Endothelial cell of umbilical vein (primary cell): Measurements from ENCODE around the gene LRP1B. TPM values are rescaled to one million over a fixed set of nuclear protein-coding genes. Genes with fewer than 3 reads are reported as not detected.

ENCODE experiments used
- BruUV-seq: library from RNA; stranded (reverse); fragments of 400-500 nt; replicated peaks from 2 replicates; lab custom pipeline; 2021; lab: Mats Ljungman, UMichigan
- CTCF ChIA-PET: fragments of 300-600, 350-600 bp; sonication (Branson Sonifier 250); formaldehyde crosslinking; loops from one replicate; lab custom pipeline; 2021; ENCODE audit warnings: antibody characterized with exemption, inconsistent platforms; lab: Charles Lee
- POLR2A ChIA-PET: fragments of 300-600, 350-600 bp; sonication (Branson Sonifier 250); formaldehyde crosslinking; loops from one replicate; lab custom pipeline; 2021; ENCODE audit warnings: antibody characterized with exemption, inconsistent platforms; lab: Charles Lee
- DNase-seq: peaks from one replicate; pipeline ENCODE4 v3.0.0-alpha.2; 2011; ENCODE audit warnings: low read depth, low spot score
- FAIRE-seq: peaks from 2 replicates; lab custom pipeline; 2011; peaks lifted over from hg19 to GRCh38; lab: Jason Lieb, UNC
- H2AFZ ChIP-seq: 2 replicates; pipeline ENCODE4 v1.6.0; 2012; ENCODE audit warnings: low read depth, low read length, control low read depth, inconsistent platforms
- H3K27ac ChIP-seq: 2 replicates; pipeline ENCODE4 v1.5.1; 2011; ENCODE audit warnings: low read depth, mild to moderate bottlenecking, control low read depth, low read length, moderate library complexity; ENCODE audit not compliant: insufficient read depth
- H3K27me3 ChIP-seq, 2 experiments: 2 replicates each; pipeline versions ENCODE4 v1.6.0 to v1.6.1; 2011; ENCODE audit warnings: low read length in 2 of 2, mixed read lengths in 1 of 2; ENCODE audit not compliant: control insufficient read depth in 2 of 2, insufficient read depth in 2 of 2
- H3K36me3 ChIP-seq, 2 experiments: 2 replicates in 1 of 2; 3 replicates in 1 of 2; pipeline ENCODE4 v1.5.1; 2011; ENCODE audit warnings: low read length in 2 of 2, mild to moderate bottlenecking in 1 of 2, moderate library complexity in 1 of 2; ENCODE audit not compliant: control insufficient read depth in 2 of 2, insufficient read depth in 2 of 2; ENCODE audit errors: extremely low read depth in 1 of 2
- H3K4me1 ChIP-seq: 3 replicates; pipeline ENCODE4 v1.5.1; 2011; ENCODE audit warnings: mild to moderate bottlenecking, low read length; ENCODE audit not compliant: control insufficient read depth, insufficient read depth; ENCODE audit errors: extremely low read depth
- H3K4me2 ChIP-seq: 2 replicates; pipeline ENCODE4 v1.6.1; 2011; ENCODE audit warnings: low read length, control low read depth, mixed read lengths; ENCODE audit not compliant: insufficient read depth
- H3K4me3 ChIP-seq, 3 experiments: fragments of 200-600 bp in 1 of 3; sonication (generic), shearing (Covaris generic) in 1 of 3; replicated peaks in 1 of 3; 2 replicates each; pipeline ENCODE4 v1.5.1; 2011 to 2016; ENCODE audit warnings: control low read depth in 3 of 3, low read length in 3 of 3, mild to moderate bottlenecking in 2 of 3, inconsistent platforms in 1 of 3, low read depth in 1 of 3, moderate library complexity in 1 of 3; ENCODE audit not compliant: insufficient read depth in 1 of 3
- H3K79me2 ChIP-seq: 2 replicates; pipeline ENCODE4 v1.6.0; 2012; ENCODE audit warnings: low read length, inconsistent platforms; ENCODE audit not compliant: control insufficient read depth, insufficient read depth
- H3K9ac ChIP-seq: replicated peaks from 2 replicates; pipeline ENCODE3; 2011; ENCODE audit warnings: low read length, control low read depth; ENCODE audit not compliant: insufficient read depth; ENCODE audit errors: extremely low read depth
- H3K9me1 ChIP-seq: replicated peaks from 3 replicates; pipeline ENCODE4 v1.6.0; 2011; ENCODE audit warnings: mild to moderate bottlenecking, low read length; ENCODE audit not compliant: control insufficient read depth, insufficient read depth; ENCODE audit errors: extremely low read depth
- H3K9me3 ChIP-seq: replicated peaks from 2 replicates; pipeline ENCODE4 v1.5.1; 2012; ENCODE audit warnings: low read length, inconsistent platforms; ENCODE audit not compliant: control insufficient read depth, insufficient read depth
- H4K20me1 ChIP-seq: replicated peaks from 2 replicates; pipeline ENCODE3; 2011; ENCODE audit warnings: mild to moderate bottlenecking, low read length; ENCODE audit not compliant: control insufficient read depth, insufficient read depth; ENCODE audit errors: extremely low read depth
- EZH2 ChIP-seq: IDR thresholded peaks from 2 replicates; pipeline ENCODE4 v1.6.1; 2012; ENCODE audit warnings: borderline replicate concordance, low read depth, mild to moderate bottlenecking, moderate library complexity, low read length, inconsistent platforms; ENCODE audit not compliant: severe bottlenecking
- FOS ChIP-seq: IDR thresholded peaks from 2 replicates; pipeline ENCODE4 v1.6.1; 2011; ENCODE audit warnings: mild to moderate bottlenecking, low read length, moderate library complexity, borderline replicate concordance; ENCODE audit not compliant: insufficient read depth
- GATA2 ChIP-seq: IDR thresholded peaks from 2 replicates; pipeline ENCODE4 v1.7.0; 2011; ENCODE audit warnings: low read depth, mild to moderate bottlenecking, moderate library complexity, mixed read lengths, low read length; ENCODE audit not compliant: insufficient read length, insufficient read depth
- JUN ChIP-seq: IDR thresholded peaks from 2 replicates; pipeline ENCODE4 v1.6.1; 2011; ENCODE audit warnings: borderline replicate concordance, low read depth; ENCODE audit not compliant: insufficient read length, insufficient read depth
- MYC ChIP-seq: IDR thresholded peaks from one replicate; pipeline ENCODE4 v1.6.1; 2011; ENCODE audit warnings: mild to moderate bottlenecking, low read depth, low read length
- POLR2A ChIP-seq: IDR thresholded peaks from 2 replicates; pipeline ENCODE4 v1.6.1; 2012; ENCODE audit warnings: low read depth, mild to moderate bottlenecking, control low read depth, low read length
- POLR2AphosphoS5 ChIP-seq: IDR thresholded peaks from 2 replicates; pipeline ENCODE4 v1.6.1; 2012; ENCODE audit warnings: low read depth, mild to moderate bottlenecking, control low read depth, low read length, moderate library complexity; ENCODE audit not compliant: insufficient read depth
- dilution Hi-C: fragments of 300-500 bp; cut with MboI; formaldehyde crosslinking; loops from one replicate; pipeline ENCODE4 v1.15.0; 2019; ENCODE audit warnings: low sequenced_read_pairs; ENCODE audit not compliant: extremely low pct_ligation_motif_present
- intact Hi-C: fragments of 100-400 bp; cut with micrococcal nuclease; formaldehyde crosslinking; loops from one replicate; pipeline ENCODE4 v1.10.0; 2022
- polyA plus RNA-seq, 4 experiments: library from polyadenylated mRNA; depleted of rRNA in 3 of 4; stranded (reverse) in 3 of 4; unstranded in 1 of 4; fragments of >200 nt; gene quantifications; 2 replicates each; pipeline versions ENCODE4 v1.2.1 to v1.2.3, GENCODE V29; 2011 to 2012; ENCODE audit warnings: missing spikeins in 1 of 4
- total RNA-seq: library from RNA; stranded (reverse); gene quantifications from 2 replicates; pipeline ENCODE4 v1.2.3, GENCODE V29; 2021
- TF ChIP-seq, protein P1 (sequence below): IDR thresholded peaks from 2 replicates; pipeline ENCODE4 v1.6.1; 2011; ENCODE audit not compliant: insufficient read depth, insufficient read length
- TF ChIP-seq, protein P2 (sequence below), 2 donors: IDR thresholded peaks; 1 replicate in 1 of 2; 2 replicates in 1 of 2; pipeline ENCODE4 v1.5.1; 2011; ENCODE audit warnings: low read length in 2 of 2, mild to moderate bottlenecking in 2 of 2, moderate library complexity in 2 of 2, control low read depth in 1 of 2, inconsistent platforms in 1 of 2, low read depth in 1 of 2; ENCODE audit not compliant: insufficient read depth in 1 of 2; ENCODE audit errors: extremely low read depth in 1 of 2

The LRP1B gene
- total and polyA plus RNA-seq, 2 donors (not counting 3 experiments of a cell fraction or from before 2014, with no cell fraction given): 0.03 to 0.07 TPM

DNA sequence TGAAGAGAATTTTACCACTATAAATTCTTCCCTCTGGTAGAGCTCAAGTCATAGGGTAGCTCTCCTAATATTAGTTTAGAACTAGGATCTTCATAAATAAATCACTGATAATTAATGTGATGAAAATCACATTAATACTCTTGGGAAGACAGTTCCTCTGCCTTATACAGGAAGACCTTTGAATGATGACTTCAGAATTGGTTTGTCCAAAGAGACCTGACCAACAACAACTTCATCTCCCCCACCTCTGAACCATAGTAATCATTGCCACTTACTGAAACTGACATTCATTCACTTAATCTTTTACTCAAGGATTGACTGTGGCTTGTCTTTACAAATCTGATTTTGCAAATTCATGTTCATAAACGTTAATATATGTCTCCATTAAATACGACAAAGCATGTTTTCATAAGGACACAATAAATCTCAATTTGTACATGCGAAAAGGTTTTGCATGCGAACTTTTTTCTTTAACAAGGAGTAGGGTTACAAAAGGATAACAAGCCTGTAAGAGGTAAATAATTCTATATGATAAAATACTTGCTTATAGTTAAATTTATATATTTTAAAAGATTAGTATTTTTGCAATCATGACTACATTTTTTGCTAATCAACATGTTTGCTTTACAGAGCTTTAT lies 61.4 kb downstream of the LRP1B start:
- DNase-seq: no peak
- BruUV-seq: no TSS peak
- Histone ChIP-seq H3K4me2 (no peak overlapping the region), H3K79me2 (no peaks in the 10 kb centered on the region), H3K36me3 (no peaks in the 10 kb centered on the region), H3K4me1 (no peaks in the 10 kb centered on the region), H3K9me1 (no peaks in the 10 kb centered on the region), H3K9me3 (no peaks in the 10 kb centered on the region), H3K27me3 (no peaks in the 10 kb centered on the region), H3K9ac (no peak overlapping the region), H3K27ac (no peak overlapping the region), H3K4me3 (no peak overlapping the region), H4K20me1 (no peaks in the 10 kb centered on the region), H2AFZ (no peak overlapping the region)
- intact Hi-C loops: no loop called here
- CTCF ChIA-PET: no interaction called here
- dilution Hi-C loops: no loop called here
- FAIRE-seq: no peak
- TF ChIP-seq MYC (no peak), GATA2 (no peak), POLR2A (no peak), FOS (no peak), JUN (no peak), POLR2AphosphoS5 (no peak), EZH2 (no peak)
- TF ChIP-seq, protein P1, sequence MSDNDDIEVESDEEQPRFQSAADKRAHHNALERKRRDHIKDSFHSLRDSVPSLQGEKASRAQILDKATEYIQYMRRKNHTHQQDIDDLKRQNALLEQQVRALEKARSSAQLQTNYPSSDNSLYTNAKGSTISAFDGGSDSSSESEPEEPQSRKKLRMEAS: no peak
- TF ChIP-seq, protein P2, sequence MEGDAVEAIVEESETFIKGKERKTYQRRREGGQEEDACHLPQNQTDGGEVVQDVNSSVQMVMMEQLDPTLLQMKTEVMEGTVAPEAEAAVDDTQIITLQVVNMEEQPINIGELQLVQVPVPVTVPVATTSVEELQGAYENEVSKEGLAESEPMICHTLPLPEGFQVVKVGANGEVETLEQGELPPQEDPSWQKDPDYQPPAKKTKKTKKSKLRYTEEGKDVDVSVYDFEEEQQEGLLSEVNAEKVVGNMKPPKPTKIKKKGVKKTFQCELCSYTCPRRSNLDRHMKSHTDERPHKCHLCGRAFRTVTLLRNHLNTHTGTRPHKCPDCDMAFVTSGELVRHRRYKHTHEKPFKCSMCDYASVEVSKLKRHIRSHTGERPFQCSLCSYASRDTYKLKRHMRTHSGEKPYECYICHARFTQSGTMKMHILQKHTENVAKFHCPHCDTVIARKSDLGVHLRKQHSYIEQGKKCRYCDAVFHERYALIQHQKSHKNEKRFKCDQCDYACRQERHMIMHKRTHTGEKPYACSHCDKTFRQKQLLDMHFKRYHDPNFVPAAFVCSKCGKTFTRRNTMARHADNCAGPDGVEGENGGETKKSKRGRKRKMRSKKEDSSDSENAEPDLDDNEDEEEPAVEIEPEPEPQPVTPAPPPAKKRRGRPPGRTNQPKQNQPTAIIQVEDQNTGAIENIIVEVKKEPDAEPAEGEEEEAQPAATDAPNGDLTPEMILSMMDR (IDR thresholded peaks at IDR 0.05; ENCODE audit: extremely low read depth in 1 of 2, insufficient read depth in 1 of 2, low read depth in 1 of 2, low read length in 2 of 2): no peak
- POLR2A ChIA-PET: no interaction called here
